ENCODE results near the gene PTPRE. TPM values are rescaled to one million over a fixed set of nuclear protein-coding genes. Genes with fewer than 3 reads are reported as not detected.

The PTPRE gene
- polyA plus RNA-seq, 1 donor from 2014 or later, result 4.1 TPM

DNA sequence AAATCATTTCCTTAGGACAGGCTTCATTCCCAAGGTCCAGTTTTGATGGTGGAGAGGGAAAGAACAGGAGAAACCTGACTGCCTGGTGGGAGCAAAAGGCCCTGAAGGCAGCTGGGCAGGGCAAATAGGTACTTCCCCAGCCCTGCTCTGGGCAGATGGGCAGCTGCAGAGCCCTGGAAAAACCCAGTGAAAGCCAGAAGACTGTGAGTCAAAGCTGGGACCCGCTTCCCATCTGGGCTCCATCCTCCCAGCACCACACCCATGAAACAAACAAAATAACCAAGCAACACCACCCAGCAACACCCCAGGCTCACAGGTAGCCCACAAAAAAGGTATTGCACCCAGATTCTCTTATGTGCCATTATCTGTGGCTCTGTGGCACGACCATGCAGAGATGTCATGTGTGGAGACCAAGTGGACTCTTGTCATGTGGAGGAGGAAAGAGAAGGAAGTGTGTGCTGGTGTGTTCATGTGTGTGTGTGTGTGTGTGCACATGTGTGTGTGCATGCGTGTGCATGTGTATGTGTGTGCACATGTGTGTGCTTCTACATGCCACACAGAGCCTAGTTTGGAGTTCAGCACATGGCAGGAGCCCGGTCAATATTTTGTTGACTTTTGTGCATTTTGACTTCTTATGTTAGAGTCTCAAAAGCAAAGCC is 24.0 kb upstream of the PTPRE start:
- no peak overlapping the region for H2AFZ ChIP-seq (ENCODE audit: low read depth, low read length)
- no peaks in the 10 kb centered on the region for H3K36me3 ChIP-seq (ENCODE audit: insufficient read depth, low read length)
- no peak overlapping the region for H3K27ac ChIP-seq (ENCODE audit: low read length)
- no peaks in the 10 kb centered on the region for H3K27me3 ChIP-seq (ENCODE audit: insufficient read depth, low read depth, low read length)
- H3F3A ChIP-seq (ENCODE audit: insufficient read depth, low read length, poor library complexity, severe bottlenecking), result no peaks in the 10 kb centered on the region
- H3K9ac ChIP-seq (ENCODE audit: low read length), result no peak overlapping the region
- H3K4me2 ChIP-seq (ENCODE audit: low read length), result no peak overlapping the region
- H4K20me1 ChIP-seq (ENCODE audit: insufficient read depth), result no peaks in the 10 kb centered on the region
- H3K9me2 ChIP-seq (ENCODE audit: insufficient read depth, low read length), result no peaks in the 10 kb centered on the region
- no peaks in the 10 kb centered on the region for H3K79me2 ChIP-seq (replicated peaks; ENCODE audit: insufficient read depth, low read length)
- H3K9me3 ChIP-seq (ENCODE audit: low read length), result no peaks in the 10 kb centered on the region
- no peak for TF ChIP-seq RAD21 (conservative IDR thresholded peaks at IDR 0.05)
- no peak for TF ChIP-seq TAF1 (IDR thresholded peaks at IDR 0.05; ENCODE audit: low read depth)
- TF ChIP-seq REST (IDR thresholded peaks at IDR 0.05; ENCODE audit: borderline replicate concordance), result no peak
- TF ChIP-seq SMC3 (conservative IDR thresholded peaks at IDR 0.05; ENCODE audit: poor library complexity), result no peak
- TF ChIP-seq CTCF (IDR thresholded peaks at IDR 0.05; ENCODE audit: poor library complexity, severe bottlenecking), result no peak
- no peak for TF ChIP-seq EP300 (conservative IDR thresholded peaks at IDR 0.05; ENCODE audit: poor library complexity, severe bottlenecking)
- TF ChIP-seq EZH2 (IDR thresholded peaks at IDR 0.05; ENCODE audit: borderline replicate concordance, insufficient read depth, low read length, poor library complexity, severe bottlenecking), result no peak
- no peak for TF ChIP-seq POLR2AphosphoS5 (IDR thresholded peaks at IDR 0.05)
- no peak for TF ChIP-seq MXI1 (conservative IDR thresholded peaks at IDR 0.05; ENCODE audit: poor library complexity, severe bottlenecking)
- H3K4me3 ChIP-seq (ENCODE audit: low read length), result no peak overlapping the region

DNA sequence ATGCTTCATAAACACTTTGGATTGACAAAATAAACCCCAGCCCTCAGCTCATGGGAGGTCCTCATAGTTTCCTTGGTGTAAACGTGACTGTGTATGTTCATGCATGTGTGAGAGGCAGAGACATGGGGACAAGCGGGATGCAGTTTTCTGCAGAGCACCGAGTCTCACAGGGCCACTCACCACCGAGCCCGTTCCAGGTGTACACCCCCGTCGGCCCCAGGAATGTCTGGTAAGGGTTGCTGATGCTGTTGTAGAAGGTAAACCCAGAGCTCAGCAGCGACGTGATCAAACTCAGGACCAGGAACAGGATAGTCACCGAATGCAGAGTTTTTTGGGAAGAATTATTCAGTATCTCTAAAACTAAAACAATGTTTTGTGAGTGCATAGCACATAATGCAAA is 23.4 kb upstream of the PTPRE start:
- no peak overlapping the region for H2AFZ ChIP-seq (ENCODE audit: low read depth, low read length)
- H3K9me3 ChIP-seq (ENCODE audit: low read length), result no peaks in the 10 kb centered on the region
- H3K9ac ChIP-seq (ENCODE audit: low read length), result no peak overlapping the region
- no peaks in the 10 kb centered on the region for H3K27me3 ChIP-seq (ENCODE audit: insufficient read depth, low read depth, low read length)
- H3K4me2 ChIP-seq (ENCODE audit: low read length), result no peak overlapping the region
- no peaks in the 10 kb centered on the region for H3K36me3 ChIP-seq (ENCODE audit: insufficient read depth, low read length)
- TF ChIP-seq CTCF (IDR thresholded peaks at IDR 0.05; ENCODE audit: poor library complexity, severe bottlenecking), result no peak
- no peak for TF ChIP-seq EP300 (conservative IDR thresholded peaks at IDR 0.05; ENCODE audit: poor library complexity, severe bottlenecking)
- no peak for TF ChIP-seq REST (IDR thresholded peaks at IDR 0.05; ENCODE audit: borderline replicate concordance)
- TF ChIP-seq TAF1 (IDR thresholded peaks at IDR 0.05; ENCODE audit: low read depth), result no peak
- no peak for TF ChIP-seq EZH2 (IDR thresholded peaks at IDR 0.05; ENCODE audit: borderline replicate concordance, insufficient read depth, low read length, poor library complexity, severe bottlenecking)
- no peak for TF ChIP-seq SMC3 (conservative IDR thresholded peaks at IDR 0.05; ENCODE audit: poor library complexity)
- TF ChIP-seq POLR2AphosphoS5 (IDR thresholded peaks at IDR 0.05), result no peak
- TF ChIP-seq RAD21 (conservative IDR thresholded peaks at IDR 0.05), result no peak
- TF ChIP-seq MXI1 (conservative IDR thresholded peaks at IDR 0.05; ENCODE audit: poor library complexity, severe bottlenecking), result no peak
- no peak overlapping the region for H3K4me3 ChIP-seq (ENCODE audit: low read length)
- H3K79me2 ChIP-seq (replicated peaks; ENCODE audit: insufficient read depth, low read length), result no peaks in the 10 kb centered on the region
- no peaks in the 10 kb centered on the region for H4K20me1 ChIP-seq (ENCODE audit: insufficient read depth)
- no peak overlapping the region for H3K27ac ChIP-seq (ENCODE audit: low read length)
- H3K9me2 ChIP-seq (ENCODE audit: insufficient read depth, low read length), result no peaks in the 10 kb centered on the region
- no peaks in the 10 kb centered on the region for H3F3A ChIP-seq (ENCODE audit: insufficient read depth, low read length, poor library complexity, severe bottlenecking)

All from neural cell (in vitro differentiated cells).